GM23248 (cell line): ENCODE results near the gene ZNF236. TPM values are rescaled to one million over a fixed set of nuclear protein-coding genes. Genes with fewer than 3 reads are reported as not detected.

ENCODE experiments used
- DNase-seq: peaks from one replicate; pipeline ENCODE4 v3.0.0-alpha.2; 2015
- H2AFZ ChIP-seq: fragments of 200-600 bp; sonication (generic); 2 replicates; pipeline ENCODE4 v1.6.1; 2016; ENCODE audit warnings: antibody characterized with exemption
- H3F3A ChIP-seq: fragments of 200-600 bp; sonication (generic); 2 replicates; pipeline ENCODE4 v1.6.1; 2016; ENCODE audit warnings: mild to moderate bottlenecking, antibody characterized with exemption, mixed run types; ENCODE audit not compliant: insufficient read depth
- H3K27ac ChIP-seq: fragments of 200-600 bp; sonication (generic); 2 replicates; pipeline ENCODE4 v1.5.1; 2016; ENCODE audit warnings: mild to moderate bottlenecking
- H3K27me3 ChIP-seq: fragments of 200-600 bp; sonication (generic); replicated peaks from 2 replicates; pipeline ENCODE4 v1.6.1; 2016; ENCODE audit warnings: mild to moderate bottlenecking; ENCODE audit not compliant: insufficient read depth
- H3K36me3 ChIP-seq: fragments of 200-600 bp; sonication (generic); 2 replicates; pipeline ENCODE4 v1.6.1; 2016; ENCODE audit warnings: low read depth, mild to moderate bottlenecking
- H3K4me1 ChIP-seq: fragments of 200-600 bp; sonication (generic); 2 replicates; pipeline ENCODE4 v1.6.1; 2016; ENCODE audit warnings: mild to moderate bottlenecking; ENCODE audit not compliant: insufficient read depth
- H3K4me2 ChIP-seq: fragments of 200-600 bp; sonication (generic); one replicate; pipeline ENCODE4 v1.6.1; 2016; ENCODE audit warnings: mild to moderate bottlenecking; ENCODE audit not compliant: unreplicated experiment
- H3K4me3 ChIP-seq: fragments of 200-600 bp; sonication (generic); 2 replicates; pipeline ENCODE4 v1.5.1; 2016; ENCODE audit warnings: mild to moderate bottlenecking
- H3K79me2 ChIP-seq: fragments of 200-600 bp; sonication (generic); 2 replicates; pipeline ENCODE4 v1.6.1; 2016; ENCODE audit warnings: mild to moderate bottlenecking; ENCODE audit not compliant: insufficient read depth
- H3K9ac ChIP-seq: fragments of 200-600 bp; sonication (generic); 2 replicates; pipeline ENCODE4 v1.6.1; 2016; ENCODE audit warnings: mild to moderate bottlenecking
- H3K9me2 ChIP-seq: fragments of 200-600 bp; sonication (generic); 2 replicates; pipeline ENCODE4 v1.6.1; 2016; ENCODE audit warnings: mixed run types, mild to moderate bottlenecking, moderate library complexity; ENCODE audit not compliant: insufficient read depth
- H3K9me3 ChIP-seq: fragments of 200-600 bp; sonication (generic); one replicate; pipeline ENCODE4 v1.6.1; 2017; ENCODE audit warnings: low read depth
- H4K20me1 ChIP-seq: fragments of 200-600 bp; sonication (generic); 2 replicates; pipeline ENCODE4 v1.6.0; 2016; ENCODE audit not compliant: insufficient read depth
- EZH2 ChIP-seq: fragments of 200-600 bp; sonication (generic); IDR thresholded peaks from 2 replicates; pipeline ENCODE4 v1.6.1; 2018; ENCODE audit warnings: antibody characterized with exemption, mild to moderate bottlenecking; ENCODE audit not compliant: insufficient read depth, poor library complexity, severe bottlenecking
- EZH2phosphoT487 ChIP-seq: fragments of 200-600 bp; sonication (generic); IDR thresholded peaks from 2 replicates; pipeline ENCODE4 v1.6.1; 2018; ENCODE audit warnings: antibody characterized with exemption, moderate library complexity, mild to moderate bottlenecking, low read depth; ENCODE audit not compliant: insufficient read depth
- WGBS, 2 experiments: methylation state at CpG; one replicate each; pipeline ENCODE4 v1.1.6; 2015 to 2017; ENCODE audit warnings: low lambda C conversion rate in 2 of 2, low coverage in 1 of 2; ENCODE audit errors: missing lambda C conversion rate in 2 of 2; 5-methylcytosine and 5-hydroxymethylcytosine counted together
- in situ Hi-C: fragments of 300-500 bp; cut with MboI; formaldehyde crosslinking; loops from 2 replicates; pipeline ENCODE4 v1.15.0; 2020
- polyA plus RNA-seq: library from polyadenylated mRNA; unstranded; fragments of >200 nt; fragmentation: Nextera tagmentation; extraction: Ambion mirVana; gene quantifications from 2 replicates; pipeline ENCODE4 v1.2.1, GENCODE V29; 2016
- total RNA-seq: library from RNA; depleted of rRNA; stranded (reverse); fragments of >200 nt; shearing (Covaris generic); gene quantifications from 2 replicates; pipeline ENCODE4 v1.2.3, GENCODE V29; 2014

Gene ZNF236
- total and polyA plus RNA-seq, 2 experiments from 2014 or later = 4.6 to 12.4 TPM

DNA sequence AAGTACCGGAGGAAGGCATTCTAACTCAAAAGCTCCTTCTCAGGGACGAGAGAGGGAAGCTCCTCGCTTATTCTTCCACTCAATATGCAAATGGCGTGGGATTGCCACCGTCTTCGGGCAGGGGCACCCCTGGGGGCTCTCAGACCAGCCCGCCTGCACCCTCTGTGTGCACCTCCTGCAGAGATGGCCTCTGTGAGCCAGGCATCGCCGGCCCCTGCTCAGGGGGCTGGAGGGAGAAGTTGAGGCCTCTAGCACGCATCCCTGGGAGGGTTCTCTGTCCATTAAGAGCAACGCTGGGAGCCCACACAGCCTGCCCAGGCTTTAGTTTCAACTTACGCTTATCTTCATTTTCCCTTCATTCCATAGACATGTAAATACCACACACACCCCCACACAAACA, 184.9 kb downstream of the ZNF236 start:
- no peak for DNase-seq
- WGBS, 2 experiments = 76 to 77% methylated on average over 12 of the region's 12 CpGs
- Histone ChIP-seq H3K4me1 (no peaks in the 10 kb centered on the region), H3K4me3 (no peak overlapping the region), H3K9ac (no peak overlapping the region), H3K79me2 (no peaks in the 10 kb centered on the region), H3F3A (no peaks in the 10 kb centered on the region), H3K36me3 (no peaks in the 10 kb centered on the region), H2AFZ (no peak overlapping the region), H3K27me3 (peaks cover 6% of the 10 kb centered on the region; the same call in 1 of the 2 replicates), H3K9me3 (no peaks in the 10 kb centered on the region), H3K4me2 (no peak overlapping the region), H3K27ac (no peak overlapping the region), H3K9me2 (no peaks in the 10 kb centered on the region), H4K20me1 (no peaks in the 10 kb centered on the region)
- no peak for TF ChIP-seq EZH2
- TF ChIP-seq EZH2phosphoT487 = no peak
- in situ Hi-C loops = no loop called here

DNA sequence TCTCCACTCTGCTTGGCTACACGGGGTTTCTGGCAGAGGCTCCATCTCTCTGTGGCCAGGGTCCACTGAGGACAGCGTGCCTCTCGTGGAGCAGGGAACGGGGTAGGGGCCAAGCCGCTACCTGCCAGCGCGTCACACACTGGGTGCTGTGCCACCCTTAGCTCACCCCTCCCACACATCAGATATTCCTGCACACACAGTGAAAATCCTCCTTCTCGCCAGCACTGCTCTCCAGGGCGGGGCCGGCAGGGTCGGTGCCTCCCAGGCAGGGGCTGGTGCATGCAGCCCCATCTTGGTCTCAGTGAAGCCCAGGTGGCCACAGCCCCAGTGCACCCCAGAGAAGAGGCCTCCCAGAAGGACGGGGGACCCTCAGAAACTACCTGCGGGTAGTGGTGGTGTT, 185.6 kb downstream of the ZNF236 start:
- H3K9ac ChIP-seq = no peak overlapping the region
- in situ Hi-C loops = no loop called here
- H3F3A ChIP-seq = no peaks in the 10 kb centered on the region
- no peaks in the 10 kb centered on the region for H3K4me1 ChIP-seq
- H3K4me2 ChIP-seq = no peak overlapping the region
- 63 to 69% methylated on average over 13 of the region's 13 CpGs for WGBS, 2 experiments
- no peak for DNase-seq
- no peaks in the 10 kb centered on the region for H3K36me3 ChIP-seq
- no peaks in the 10 kb centered on the region for H3K79me2 ChIP-seq
- no peak overlapping the region for H3K4me3 ChIP-seq
- no peak overlapping the region for H2AFZ ChIP-seq
- no peaks in the 10 kb centered on the region for H3K9me3 ChIP-seq
- H3K27me3 ChIP-seq = peaks cover 6% of the 10 kb centered on the region; the same call in 1 of the 2 replicates
- no peak for TF ChIP-seq EZH2
- no peak overlapping the region for H3K27ac ChIP-seq
- H3K9me2 ChIP-seq = no peaks in the 10 kb centered on the region
- no peaks in the 10 kb centered on the region for H4K20me1 ChIP-seq

- in situ Hi-C loops = no loop called here
- Histone ChIP-seq H3K27ac (no peak overlapping the region), H3F3A (no peaks in the 10 kb centered on the region), H3K4me3 (no peak overlapping the region), H4K20me1 (no peaks in the 10 kb centered on the region), H3K4me1 (no peaks in the 10 kb centered on the region), H3K36me3 (no peaks in the 10 kb centered on the region), H3K79me2 (no peaks in the 10 kb centered on the region), H3K27me3 (peaks cover 6% of the 10 kb centered on the region; the same call in 1 of the 2 replicates), H3K9me3 (no peaks in the 10 kb centered on the region), H3K4me2 (no peak overlapping the region), H3K9ac (no peak overlapping the region), H3K9me2 (no peaks in the 10 kb centered on the region), H2AFZ (no peak overlapping the region)
- no peak for TF ChIP-seq EZH2phosphoT487
- no peak for TF ChIP-seq EZH2
- no peak for DNase-seq
- WGBS, 2 experiments = 60 to 61% methylated on average over 22 to 23 of the region's 23 CpGs
These were observed 186.4 kb downstream of the ZNF236 start for GRCh38 chr18:77008576-77009315.

GRCh38 chr18:77009675-77010074, 187.3 kb downstream of the ZNF236 start:
- Histone ChIP-seq H2AFZ (no peak overlapping the region), H3K79me2 (no peaks in the 10 kb centered on the region), H3K9me2 (no peaks in the 10 kb centered on the region), H3F3A (no peaks in the 10 kb centered on the region), H3K4me1 (no peaks in the 10 kb centered on the region), H3K4me2 (no peak overlapping the region), H4K20me1 (no peaks in the 10 kb centered on the region), H3K9me3 (no peaks in the 10 kb centered on the region), H3K4me3 (no peak overlapping the region), H3K9ac (no peak overlapping the region), H3K36me3 (no peaks in the 10 kb centered on the region), H3K27ac (no peak overlapping the region), H3K27me3 (peaks cover 6% of the 10 kb centered on the region; the same call in 1 of the 2 replicates)
- no peak for DNase-seq
- WGBS, 2 experiments = 73 to 81% methylated on average over 11 to 19 of the region's 19 CpGs
- TF ChIP-seq EZH2 (no peak), EZH2phosphoT487 (no peak)
- in situ Hi-C loops = no loop called here
